ENCODE measurements around the gene BCOR. TPM values are rescaled to one million over a fixed set of nuclear protein-coding genes. Genes with fewer than 3 reads are reported as not detected.
A peak's percentile ranks its signal among the peaks of the same experiment; 100 is the strongest.

Gene BCOR
- total RNA-seq, 1 experiment from 2014 or later = 0.68 TPM

DNA sequence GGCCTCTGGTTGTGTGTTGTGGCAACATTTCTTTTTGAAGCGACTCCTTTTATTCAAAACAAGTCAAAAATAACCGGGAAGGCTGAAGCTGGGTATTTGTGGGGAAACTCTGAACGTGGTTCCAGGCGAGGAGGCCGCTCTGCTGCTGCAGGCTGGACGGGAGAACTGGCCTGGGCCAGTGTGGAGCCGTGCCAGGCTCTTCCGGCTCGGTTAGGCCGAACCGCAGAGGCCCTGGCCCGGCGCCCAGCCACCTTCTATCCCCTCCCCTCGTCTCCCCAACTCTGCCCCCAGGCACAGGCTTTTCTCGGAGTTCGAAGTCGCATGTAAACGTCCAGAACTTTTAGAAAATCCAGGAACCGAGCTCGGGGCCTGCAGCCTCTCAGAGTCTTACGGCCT, 2.4 kb upstream of the BCOR start:
- ChIA-PET POLR2A (ENCODE audit: unreplicated experiment) (no interaction called here), CTCF (no interaction called here)
- H3F3A ChIP-seq (ENCODE audit: insufficient read depth, low read depth) = no peaks in the 10 kb centered on the region
- TF ChIP-seq EZH2 (IDR thresholded peaks at IDR 0.05; ENCODE audit: low read depth) = no peak
- TF ChIP-seq, protein P1, sequence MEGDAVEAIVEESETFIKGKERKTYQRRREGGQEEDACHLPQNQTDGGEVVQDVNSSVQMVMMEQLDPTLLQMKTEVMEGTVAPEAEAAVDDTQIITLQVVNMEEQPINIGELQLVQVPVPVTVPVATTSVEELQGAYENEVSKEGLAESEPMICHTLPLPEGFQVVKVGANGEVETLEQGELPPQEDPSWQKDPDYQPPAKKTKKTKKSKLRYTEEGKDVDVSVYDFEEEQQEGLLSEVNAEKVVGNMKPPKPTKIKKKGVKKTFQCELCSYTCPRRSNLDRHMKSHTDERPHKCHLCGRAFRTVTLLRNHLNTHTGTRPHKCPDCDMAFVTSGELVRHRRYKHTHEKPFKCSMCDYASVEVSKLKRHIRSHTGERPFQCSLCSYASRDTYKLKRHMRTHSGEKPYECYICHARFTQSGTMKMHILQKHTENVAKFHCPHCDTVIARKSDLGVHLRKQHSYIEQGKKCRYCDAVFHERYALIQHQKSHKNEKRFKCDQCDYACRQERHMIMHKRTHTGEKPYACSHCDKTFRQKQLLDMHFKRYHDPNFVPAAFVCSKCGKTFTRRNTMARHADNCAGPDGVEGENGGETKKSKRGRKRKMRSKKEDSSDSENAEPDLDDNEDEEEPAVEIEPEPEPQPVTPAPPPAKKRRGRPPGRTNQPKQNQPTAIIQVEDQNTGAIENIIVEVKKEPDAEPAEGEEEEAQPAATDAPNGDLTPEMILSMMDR (conservative IDR thresholded peaks at IDR 0.05) = no peak
- H3K9me3 ChIP-seq (ENCODE audit: insufficient read depth, low read depth) = no peaks in the 10 kb centered on the region
- peak overlapping the region; percentile 29; the same call in 1 of the 2 replicates for H3K4me3 ChIP-seq
- intact Hi-C loops (cut with micrococcal nuclease; ENCODE audit: unreplicated experiment) = no loop called here
- peak overlapping the region; percentile 68 for H3K4me2 ChIP-seq
- no peak overlapping the region for H2AFZ ChIP-seq
- no peaks in the 10 kb centered on the region for H3K36me3 ChIP-seq (ENCODE audit: low read depth)
- H3K27ac ChIP-seq = peak overlapping the region; percentile 53
- BruUV-seq (replicated peaks) = no TSS peak
- no peaks in the 10 kb centered on the region for H4K20me1 ChIP-seq (ENCODE audit: insufficient read depth)
- DNase-seq = peak; percentile 47 to 50
- H3K9me2 ChIP-seq (ENCODE audit: insufficient read depth) = no peaks in the 10 kb centered on the region
- H3K27me3 ChIP-seq (ENCODE audit: insufficient read depth, low read depth) = no peaks in the 10 kb centered on the region
- H3K79me2 ChIP-seq (ENCODE audit: low read depth) = peaks cover 28% of the 10 kb centered on the region
- H3K4me1 ChIP-seq (replicated peaks; ENCODE audit: insufficient read depth) = peaks cover 8% of the 10 kb centered on the region; the same call in 1 of the 2 replicates

DNA sequence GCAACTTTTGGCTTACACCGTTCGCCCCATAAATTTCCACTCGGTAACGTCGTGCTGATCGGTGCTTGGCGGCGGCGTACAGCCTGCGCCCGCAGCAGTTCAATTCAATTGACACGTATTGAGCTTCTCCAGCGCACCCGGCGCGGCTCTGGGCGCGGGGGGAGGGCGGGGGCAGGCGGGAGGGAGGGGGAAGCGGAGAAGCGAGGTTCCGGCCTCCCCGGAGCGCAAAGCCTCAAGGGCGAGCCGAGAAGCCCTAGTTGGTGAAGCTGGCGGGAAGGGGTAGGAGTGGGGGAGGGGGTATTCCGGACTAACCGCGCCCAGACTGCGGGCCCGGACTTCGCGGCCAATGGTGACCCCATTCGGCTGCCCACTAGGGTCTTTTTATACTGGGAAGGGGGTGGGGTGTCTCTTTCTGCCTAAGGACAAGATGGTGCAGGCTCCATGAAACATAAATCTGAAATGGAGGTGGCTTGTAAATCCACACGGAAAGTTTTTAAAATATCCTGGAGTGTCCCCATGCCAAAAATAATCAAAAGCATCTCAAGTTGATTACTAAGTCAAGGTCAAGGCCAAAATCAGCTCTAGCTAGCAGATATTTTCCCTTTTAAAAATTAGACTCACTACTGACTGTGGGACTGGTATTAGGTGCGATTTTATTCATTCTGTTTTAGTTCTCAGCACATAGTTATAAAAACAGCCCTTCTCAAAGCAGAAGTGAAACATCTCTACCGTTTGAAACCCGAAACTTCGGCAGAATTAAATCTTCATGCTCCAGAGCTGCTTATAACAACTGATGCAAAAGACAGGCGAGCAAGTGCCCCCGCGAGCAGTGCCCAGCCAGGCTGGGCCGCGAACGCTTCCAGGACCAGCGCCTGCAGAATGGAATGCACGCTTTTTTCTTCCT, 1.5 kb upstream of the BCOR start:
- no peaks in the 10 kb centered on the region for H4K20me1 ChIP-seq (ENCODE audit: insufficient read depth)
- peak in 1 of 2 experiments; percentile 13 for DNase-seq
- POLR2A ChIA-PET (ENCODE audit: unreplicated experiment) = interaction anchor here (0.6 kb wide), 1 partner anchor 9 kb away, joined by 3 read pairs; no protein-coding TSS in a partner anchor
- H3F3A ChIP-seq (ENCODE audit: insufficient read depth, low read depth) = no peaks in the 10 kb centered on the region
- no TSS peak for BruUV-seq (replicated peaks)
- H3K4me2 ChIP-seq = peak overlapping the region; percentile 68
- H3K4me3 ChIP-seq = peak overlapping the region; percentile 54; the same call in 1 of the 2 replicates
- CTCF ChIA-PET = no interaction called here
- no peaks in the 10 kb centered on the region for H3K27me3 ChIP-seq (ENCODE audit: insufficient read depth, low read depth)
- intact Hi-C loops (cut with micrococcal nuclease; ENCODE audit: unreplicated experiment) = no loop called here
- peaks cover 8% of the 10 kb centered on the region; the same call in 1 of the 2 replicates for H3K4me1 ChIP-seq (replicated peaks; ENCODE audit: insufficient read depth)
- TF ChIP-seq, protein P1 (conservative IDR thresholded peaks at IDR 0.05) = no peak
- no peak for TF ChIP-seq EZH2 (IDR thresholded peaks at IDR 0.05; ENCODE audit: low read depth)
- peaks cover 33% of the 10 kb centered on the region for H3K79me2 ChIP-seq (ENCODE audit: low read depth)
- no peaks in the 10 kb centered on the region for H3K9me3 ChIP-seq (ENCODE audit: insufficient read depth, low read depth)
- H3K36me3 ChIP-seq (ENCODE audit: low read depth) = no peaks in the 10 kb centered on the region
- H3K27ac ChIP-seq = peak overlapping the region; percentile 53
- no peaks in the 10 kb centered on the region for H3K9me2 ChIP-seq (ENCODE audit: insufficient read depth)
- no peak overlapping the region for H2AFZ ChIP-seq

DNA sequence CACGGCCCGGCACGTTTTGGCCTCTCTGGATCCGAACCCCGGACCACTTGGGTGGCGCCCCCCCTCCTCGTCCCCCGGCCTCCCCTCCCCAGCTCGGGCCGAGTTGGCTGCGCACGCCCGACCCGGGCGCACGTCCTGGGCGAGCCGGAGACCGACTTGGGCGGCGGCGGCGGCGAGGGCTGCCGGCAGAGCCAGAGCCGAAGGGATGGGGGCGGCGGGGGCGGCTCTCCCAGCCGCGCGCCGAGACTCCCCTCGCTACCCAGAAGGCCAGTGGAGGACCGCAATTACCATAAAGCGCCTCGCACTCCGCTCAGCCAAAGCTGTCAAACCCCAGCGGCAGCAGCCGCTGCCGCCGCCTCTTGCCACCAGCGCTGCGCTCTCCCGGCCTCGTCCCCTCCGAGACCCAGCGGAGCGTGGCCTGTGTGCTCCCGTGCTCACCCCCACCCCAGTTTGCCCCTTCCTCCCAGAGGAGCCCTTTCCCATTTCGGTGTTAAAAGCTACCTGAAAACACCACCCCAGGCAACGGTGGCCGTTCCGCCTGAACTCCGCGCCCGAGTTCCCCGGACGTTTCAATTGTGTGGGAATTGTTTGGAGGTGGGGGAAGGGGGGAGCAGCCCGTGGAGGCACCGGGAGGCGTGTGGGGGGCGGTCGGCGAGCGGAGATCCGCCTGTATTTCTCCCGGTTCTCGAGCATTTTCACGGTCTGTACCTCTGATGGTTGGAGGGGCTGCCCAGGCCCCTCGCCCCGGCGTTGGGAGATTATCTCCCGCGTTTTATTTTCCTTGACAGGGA, 701 bp upstream of the BCOR start:
- Histone ChIP-seq H3F3A (ENCODE audit: insufficient read depth, low read depth) (no peaks in the 10 kb centered on the region), H3K4me1 (replicated peaks; ENCODE audit: insufficient read depth) (peaks cover 8% of the 10 kb centered on the region; the same call in 1 of the 2 replicates), H2AFZ (no peak overlapping the region), H4K20me1 (ENCODE audit: insufficient read depth) (0 out of 2 replicates have a peak, but pooled peaks cover 4% of the 10 kb centered on the region), H3K9me3 (ENCODE audit: insufficient read depth, low read depth) (no peaks in the 10 kb centered on the region), H3K79me2 (ENCODE audit: low read depth) (peaks cover 33% of the 10 kb centered on the region), H3K9me2 (ENCODE audit: insufficient read depth) (no peaks in the 10 kb centered on the region), H3K27me3 (ENCODE audit: insufficient read depth, low read depth) (no peaks in the 10 kb centered on the region), H3K27ac (no peak overlapping the region), H3K36me3 (ENCODE audit: low read depth) (no peaks in the 10 kb centered on the region), H3K4me3 (peak overlapping the region; percentile 54; the same call in 1 of the 2 replicates), H3K4me2 (peak overlapping the region; percentile 68)
- peak in 1 of 2 experiments; percentile 27 for DNase-seq
- ChIA-PET POLR2A (ENCODE audit: unreplicated experiment) (interaction anchor here (0.6 to 0.7 kb wide), 3 partner anchors 9 to 1235 kb away, joined by 3 to 6 read pairs (median 3); partner anchors contain the start of gene DDX3X), CTCF (no interaction called here)
- intact Hi-C loops (cut with micrococcal nuclease; ENCODE audit: unreplicated experiment) = no loop called here
- no peak for TF ChIP-seq EZH2 (IDR thresholded peaks at IDR 0.05; ENCODE audit: low read depth)
- TF ChIP-seq, protein P1 (conservative IDR thresholded peaks at IDR 0.05) = no peak
- BruUV-seq (replicated peaks) = no TSS peak

Data from PC-9 (cell line).